G401.6 (cell line): ENCODE results near the gene NDNF.

Experiments used
- FAIRE-seq: peaks from 2 replicates; lab custom pipeline; 2012; peaks lifted over from hg19 to GRCh38; lab: Jason Lieb, UNC

Gene NDNF, protein sequence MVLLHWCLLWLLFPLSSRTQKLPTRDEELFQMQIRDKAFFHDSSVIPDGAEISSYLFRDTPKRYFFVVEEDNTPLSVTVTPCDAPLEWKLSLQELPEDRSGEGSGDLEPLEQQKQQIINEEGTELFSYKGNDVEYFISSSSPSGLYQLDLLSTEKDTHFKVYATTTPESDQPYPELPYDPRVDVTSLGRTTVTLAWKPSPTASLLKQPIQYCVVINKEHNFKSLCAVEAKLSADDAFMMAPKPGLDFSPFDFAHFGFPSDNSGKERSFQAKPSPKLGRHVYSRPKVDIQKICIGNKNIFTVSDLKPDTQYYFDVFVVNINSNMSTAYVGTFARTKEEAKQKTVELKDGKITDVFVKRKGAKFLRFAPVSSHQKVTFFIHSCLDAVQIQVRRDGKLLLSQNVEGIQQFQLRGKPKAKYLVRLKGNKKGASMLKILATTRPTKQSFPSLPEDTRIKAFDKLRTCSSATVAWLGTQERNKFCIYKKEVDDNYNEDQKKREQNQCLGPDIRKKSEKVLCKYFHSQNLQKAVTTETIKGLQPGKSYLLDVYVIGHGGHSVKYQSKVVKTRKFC

GRCh38 chr4:121072224-121073003 is at the start of gene NDNF:
TSS of gene NDNF (minus strand) at chr4:121072535. CDS start at chr4:121045837, 26,698 bp downstream.
- FAIRE-seq = no peak

- FAIRE-seq = no peak
Observed at GRCh38 chr4:121119715-121120114, 47.4 kb upstream of the NDNF start.

- FAIRE-seq = no peak
Observed at GRCh38 chr4:121118344-121118743, 46.0 kb upstream of the NDNF start.

DNA sequence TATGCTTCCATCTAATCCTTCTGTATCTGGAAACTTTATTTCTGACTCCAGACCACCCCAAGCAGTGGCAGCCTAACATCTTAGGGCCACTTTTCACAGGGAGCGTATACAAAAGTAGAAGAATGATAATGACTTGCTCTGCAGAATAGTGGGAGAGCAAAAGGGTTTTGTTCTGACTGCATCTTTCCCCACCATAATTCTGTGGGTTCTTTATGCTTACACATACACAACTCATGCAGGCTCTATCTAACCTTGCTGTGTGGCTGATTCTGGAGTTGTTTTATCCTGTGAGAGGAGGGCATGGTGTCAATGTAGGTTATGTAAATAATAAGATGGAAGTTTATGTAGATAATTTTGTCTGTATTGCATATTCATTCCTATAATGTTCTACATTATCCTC is 42.4 kb upstream of the NDNF start:
- FAIRE-seq = no peak

- FAIRE-seq = peak; percentile 31
Observed at GRCh38 chr4:121112530-121112929, 40.2 kb upstream of the NDNF start.

GRCh38 chr4:121108557-121108956 is 36.2 kb upstream of the NDNF start:
- no peak for FAIRE-seq

DNA sequence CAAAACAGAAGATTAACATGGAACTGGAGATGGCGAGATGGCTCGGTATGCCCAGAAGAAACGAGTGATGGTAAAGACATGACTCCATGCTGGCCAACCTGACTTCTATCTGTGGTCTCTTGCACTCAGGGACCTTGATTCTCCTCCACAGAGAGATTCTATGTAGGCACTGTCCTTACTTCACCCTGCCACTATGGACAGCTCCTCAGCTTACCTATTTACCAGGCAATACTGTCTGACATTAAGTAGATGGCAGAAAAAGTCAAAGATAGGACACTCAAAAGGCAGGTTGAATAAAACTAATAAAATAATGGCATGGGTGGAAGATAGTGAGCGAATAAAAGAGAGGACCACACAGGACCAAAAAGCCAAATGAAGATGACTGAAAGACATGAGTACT is 35.2 kb upstream of the NDNF start:
- no peak for FAIRE-seq

- FAIRE-seq = no peak
Observed at GRCh38 chr4:121100093-121100775, 27.9 kb upstream of the NDNF start.

GRCh38 chr4:121098266-121098665 is 25.9 kb upstream of the NDNF start:
- no peak for FAIRE-seq

DNA sequence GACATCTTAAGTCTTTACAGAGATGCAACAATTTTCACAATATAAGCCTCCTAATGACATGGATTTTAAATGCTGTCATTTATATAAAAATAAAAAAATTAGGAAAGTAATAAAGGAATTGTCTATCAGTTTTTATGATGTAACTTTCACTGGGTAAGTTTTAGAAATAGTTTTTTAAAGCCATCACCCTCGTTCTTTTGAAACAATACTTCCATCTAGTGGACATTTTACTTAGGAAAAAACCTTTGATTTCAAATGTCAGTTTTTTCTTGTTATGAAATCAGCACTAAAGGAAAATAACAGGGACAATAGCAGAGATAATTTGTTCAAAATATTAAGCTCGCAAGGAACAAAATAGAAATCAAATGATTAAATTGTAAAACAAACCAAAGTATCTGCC is 24.3 kb upstream of the NDNF start:
- FAIRE-seq = peak; percentile 95

DNA sequence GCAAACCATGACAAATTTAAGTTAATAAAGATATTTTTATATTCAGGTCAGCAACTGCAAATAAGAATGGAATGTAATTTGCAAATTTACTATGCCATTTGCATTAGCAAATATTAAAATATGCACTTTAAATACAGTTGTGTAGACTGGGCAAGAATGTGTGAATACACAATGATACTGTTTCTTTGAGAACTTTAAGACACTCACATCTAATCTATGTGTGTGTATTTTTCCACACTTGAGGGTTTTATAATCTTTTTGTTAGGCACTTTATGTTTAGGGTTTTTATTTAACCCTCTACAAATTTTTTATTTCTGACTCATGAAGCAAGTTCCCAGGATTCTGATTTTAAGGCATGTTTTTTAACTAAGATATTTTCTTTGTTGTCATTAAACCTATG is 23.9 kb upstream of the NDNF start:
- no peak for FAIRE-seq

GRCh38 chr4:121094297-121094966 is 22.1 kb upstream of the NDNF start:
- no peak for FAIRE-seq

DNA sequence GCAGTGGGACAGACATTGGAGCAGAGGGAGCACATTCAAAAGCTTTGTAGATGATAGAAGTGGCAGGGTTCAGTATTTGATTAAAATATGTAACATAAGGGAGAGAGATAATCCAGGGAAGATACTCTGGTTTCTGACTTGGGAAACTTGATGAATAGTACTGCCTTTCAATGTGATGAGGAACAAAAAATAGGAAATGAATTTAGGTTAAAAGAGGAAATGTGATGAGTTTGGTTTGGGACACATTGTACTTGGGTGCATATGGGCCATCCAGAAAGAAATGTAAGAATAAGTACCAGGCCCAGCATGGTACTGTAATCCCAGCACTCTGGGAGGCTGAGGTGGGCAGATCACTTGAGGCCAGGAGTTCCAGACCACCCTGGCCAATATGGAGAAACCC is 20.9 kb upstream of the NDNF start:
- FAIRE-seq = no peak

DNA sequence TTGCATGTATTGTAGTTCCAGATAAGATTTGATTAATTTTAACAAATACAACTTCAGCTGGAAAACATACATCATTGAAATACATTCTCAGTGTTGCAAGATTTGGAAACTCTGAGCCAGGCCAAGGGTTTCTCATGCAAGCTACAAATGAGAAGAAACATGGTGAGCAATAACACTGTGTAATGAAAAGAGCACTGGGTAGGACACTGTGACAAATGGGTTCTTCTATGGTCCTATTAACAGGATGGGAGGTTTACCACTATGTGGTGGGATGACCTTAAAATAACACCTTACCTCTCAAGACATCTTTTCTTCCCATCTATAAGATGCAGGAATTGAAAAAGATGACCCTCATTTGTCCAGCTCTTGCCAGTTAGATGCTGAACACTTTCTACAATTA is 19.6 kb upstream of the NDNF start:
- FAIRE-seq = no peak

GRCh38 chr4:121088867-121089266 is 16.5 kb upstream of the NDNF start:
- no peak for FAIRE-seq

DNA sequence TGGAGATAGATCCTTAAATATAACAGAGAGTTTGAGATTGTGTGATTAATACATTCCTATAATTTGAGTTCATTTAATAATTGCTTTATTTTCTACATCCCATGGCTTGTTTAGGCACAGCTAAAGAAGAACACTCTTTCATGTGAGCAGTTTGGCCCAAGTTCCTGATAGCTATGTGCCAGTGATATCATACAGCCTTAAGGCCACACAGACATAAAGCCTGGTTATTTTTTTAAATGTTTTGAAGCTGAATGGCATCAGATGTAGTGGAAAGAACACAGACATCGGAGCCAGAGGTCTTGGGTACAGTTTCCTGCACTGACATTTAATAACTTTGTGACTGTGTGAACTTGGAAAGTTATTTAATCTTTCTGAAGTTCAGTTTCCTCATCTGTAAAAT is 7.0 kb upstream of the NDNF start:
- no peak for FAIRE-seq

DNA sequence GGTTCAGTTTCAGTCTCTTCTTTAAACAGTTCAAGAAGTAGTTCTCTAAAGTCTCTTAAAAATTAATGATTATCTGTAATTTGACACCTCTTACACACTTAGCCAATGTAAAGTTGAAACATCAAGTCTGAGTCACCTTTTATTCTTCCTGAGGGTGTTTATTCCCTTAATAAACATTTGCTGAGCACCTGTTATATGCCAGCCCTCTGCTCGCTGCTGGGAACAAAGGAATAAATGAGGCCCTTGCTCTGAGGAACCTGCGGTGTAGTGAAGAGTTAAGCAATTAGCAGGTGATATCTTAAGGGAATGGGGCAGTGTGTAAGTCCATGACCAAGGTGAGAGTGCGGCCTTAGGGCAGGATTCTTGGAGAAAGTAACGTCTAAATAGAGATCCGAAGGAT is 5.2 kb upstream of the NDNF start:
- FAIRE-seq = no peak

GRCh38 chr4:121076416-121076815 is 4.1 kb upstream of the NDNF start:
- FAIRE-seq = no peak

GRCh38 chr4:121073672-121074381 is 1.5 kb upstream of the NDNF start:
- FAIRE-seq = no peak

- FAIRE-seq = no peak
Observed at GRCh38 chr4:121073004-121073435, 685 bp upstream of the NDNF start.

- no peak for FAIRE-seq
Observed at GRCh38 chr4:121071640-121072223, 603 bp downstream of the NDNF start.
